Prostate gland (tissue), 2 donors: Measurements from ENCODE around the gene NUP210. TPM values are rescaled to one million over a fixed set of nuclear protein-coding genes. Genes with fewer than 3 reads are reported as not detected.

Source experiments
- DNase-seq: peaks from one replicate; pipeline ENCODE4 v3.0.0-alpha.2; 2019; ENCODE audit warnings: low spot score
- H3K27ac ChIP-seq, 2 donors: fragments of 200-600 bp; sonication (generic); 2 replicates each; pipeline ENCODE4 v1.5.1; 2017 to 2019
- H3K27me3 ChIP-seq: fragments of 200-600 bp; sonication (generic); replicated peaks from 2 replicates; pipeline ENCODE4 v1.5.1; 2019; ENCODE audit not compliant: insufficient read depth
- H3K36me3 ChIP-seq, 2 donors: fragments of 200-600 bp; sonication (generic); 1 replicate in 1 of 2; 2 replicates in 1 of 2; pipeline versions ENCODE4 v1.5.1 to v1.8.1; 2017 to 2019
- H3K4me1 ChIP-seq: fragments of 200-600 bp; sonication (generic); replicated peaks from 2 replicates; pipeline ENCODE4 v1.5.1; 2019
- H3K4me3 ChIP-seq, 2 donors: fragments of 200-600 bp; sonication (generic); 2 replicates each; pipeline ENCODE4 v1.5.1; 2017 to 2019
- H3K9me3 ChIP-seq: fragments of 200-600 bp; sonication (generic); 2 replicates; pipeline ENCODE4 v1.5.1; 2017
- POLR2A ChIP-seq: fragments of 450-650 bp; IDR thresholded peaks from one replicate; pipeline ENCODE4 v1.6.1; 2016; ENCODE audit warnings: antibody characterized with exemption, mild to moderate bottlenecking
- POLR2AphosphoS5 ChIP-seq: sonication (generic); formaldehyde crosslinking; IDR thresholded peaks from one replicate; pipeline ENCODE4 v1.6.1; 2017; ENCODE audit warnings: antibody characterized with exemption
- WGBS: methylation state at CpG from one replicate; pipeline ENCODE4 v1.1.5; 2018; 5-methylcytosine and 5-hydroxymethylcytosine counted together
- intact Hi-C: fragments of 100-400 bp; cut with DNase I; formaldehyde crosslinking; loops from one replicate; pipeline ENCODE4 v1.14.2; 2022
- total RNA-seq, 2 donors: library from RNA; depleted of rRNA; stranded (reverse); fragments of >200 nt; gene quantifications; one replicate each; pipeline ENCODE4 v1.1.0, GENCODE V29; 2016
- TF ChIP-seq, protein P1 (sequence below), 4 experiments: fragments of 200-600 bp in 2 of 4; fragments of 450-650 bp in 2 of 4; sonication (generic) in 2 of 4; IDR thresholded peaks; 1 replicate in 3 of 4; 2 replicates in 1 of 4; pipeline ENCODE4 v1.5.1; 2016 to 2019; ENCODE audit warnings: antibody characterized with exemption in 4 of 4, mild to moderate bottlenecking in 2 of 4, moderate library complexity in 2 of 4

NUP210 gene
- total RNA-seq: 10 to 100 TPM; 10.6 to 31.2 TPM

DNA sequence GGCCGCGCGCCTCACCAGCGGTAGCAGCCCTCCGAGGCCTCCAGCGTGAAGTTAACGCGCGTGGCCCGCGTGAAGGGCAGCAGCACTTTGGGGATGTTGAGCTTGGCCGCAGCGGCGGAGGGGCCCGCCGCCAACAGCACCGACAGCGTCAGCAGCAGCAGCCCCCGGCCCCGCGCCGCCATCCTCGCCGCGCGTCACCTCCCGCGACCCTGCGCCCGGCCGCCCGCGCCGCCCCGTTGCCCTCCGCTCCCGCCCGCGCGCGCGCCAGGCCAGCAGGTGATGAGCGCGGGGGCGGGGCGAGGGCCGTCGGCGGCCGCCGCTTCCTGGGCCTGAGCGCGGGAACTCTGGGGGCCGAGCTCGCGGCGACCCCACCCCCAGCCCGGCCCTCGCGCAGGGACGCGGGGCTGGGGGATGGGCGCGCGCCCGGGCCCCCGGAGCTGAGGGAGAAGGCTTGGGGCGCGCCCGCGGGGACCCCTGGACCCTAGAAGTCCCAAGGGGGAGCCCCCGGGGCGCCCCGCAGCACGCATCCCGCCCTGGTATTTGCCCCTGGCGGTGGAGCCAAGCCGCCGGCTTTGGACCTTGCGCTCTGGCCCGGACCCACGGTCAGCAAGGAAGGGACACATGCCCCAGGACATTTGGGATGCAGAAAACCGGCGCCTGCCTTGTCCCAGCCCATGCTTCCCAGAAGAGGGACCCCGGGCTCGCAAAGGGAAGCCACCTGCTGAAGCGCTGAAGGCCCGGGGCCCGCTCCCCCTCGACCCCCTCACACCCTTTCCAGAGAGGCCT, at the start of gene NUP210:
TSS of gene NUP210 (minus strand) at position 278 of the 786 bp plus-strand sequence. CDS start at position 182, 96 bp downstream.
- H3K27me3 ChIP-seq: no peaks in the 10 kb centered on the region
- no peaks in the 10 kb centered on the region for H3K36me3 ChIP-seq
- peak within 1 kb of the TSS; percentile 49 to 58 for H3K4me3 ChIP-seq
- 8% methylated on average over 33 of the region's 90 CpGs for WGBS
- TF ChIP-seq, protein P1, sequence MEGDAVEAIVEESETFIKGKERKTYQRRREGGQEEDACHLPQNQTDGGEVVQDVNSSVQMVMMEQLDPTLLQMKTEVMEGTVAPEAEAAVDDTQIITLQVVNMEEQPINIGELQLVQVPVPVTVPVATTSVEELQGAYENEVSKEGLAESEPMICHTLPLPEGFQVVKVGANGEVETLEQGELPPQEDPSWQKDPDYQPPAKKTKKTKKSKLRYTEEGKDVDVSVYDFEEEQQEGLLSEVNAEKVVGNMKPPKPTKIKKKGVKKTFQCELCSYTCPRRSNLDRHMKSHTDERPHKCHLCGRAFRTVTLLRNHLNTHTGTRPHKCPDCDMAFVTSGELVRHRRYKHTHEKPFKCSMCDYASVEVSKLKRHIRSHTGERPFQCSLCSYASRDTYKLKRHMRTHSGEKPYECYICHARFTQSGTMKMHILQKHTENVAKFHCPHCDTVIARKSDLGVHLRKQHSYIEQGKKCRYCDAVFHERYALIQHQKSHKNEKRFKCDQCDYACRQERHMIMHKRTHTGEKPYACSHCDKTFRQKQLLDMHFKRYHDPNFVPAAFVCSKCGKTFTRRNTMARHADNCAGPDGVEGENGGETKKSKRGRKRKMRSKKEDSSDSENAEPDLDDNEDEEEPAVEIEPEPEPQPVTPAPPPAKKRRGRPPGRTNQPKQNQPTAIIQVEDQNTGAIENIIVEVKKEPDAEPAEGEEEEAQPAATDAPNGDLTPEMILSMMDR (IDR thresholded peaks at IDR 0.05): no peak
- no peak for TF ChIP-seq POLR2AphosphoS5
- TF ChIP-seq POLR2A: no peak
- peak within 1 kb of the TSS; percentile 35 to 58 for H3K27ac ChIP-seq
- no peak for DNase-seq
- H3K9me3 ChIP-seq: no peaks in the 10 kb centered on the region
- H3K4me1 ChIP-seq: peaks cover 5% of the 10 kb centered on the region
- intact Hi-C loops: no loop called here

DNA sequence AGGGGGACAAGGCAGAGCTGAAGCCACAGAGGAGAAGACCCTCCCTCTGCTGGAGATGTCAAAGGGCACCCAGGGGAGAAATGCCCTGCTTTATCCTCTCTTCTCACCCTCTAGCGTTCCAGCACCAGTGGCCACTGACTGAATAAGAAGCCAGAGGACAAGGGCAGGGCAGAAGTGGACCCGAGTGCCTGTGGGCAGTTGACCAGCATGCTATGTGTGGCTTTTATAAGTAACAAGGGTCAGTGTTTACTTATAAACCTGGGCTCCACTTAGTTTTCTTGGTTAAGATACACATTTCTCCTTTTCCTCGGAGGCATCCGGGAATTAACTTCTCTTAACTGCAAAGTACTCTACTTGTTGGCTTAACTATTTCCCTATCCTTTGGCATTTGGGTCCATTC, 46.7 kb upstream of the NUP210 start:
- no peak overlapping the region for H3K27ac ChIP-seq
- TF ChIP-seq, protein P1 (IDR thresholded peaks at IDR 0.05): no peak
- no peak for TF ChIP-seq POLR2A
- TF ChIP-seq POLR2AphosphoS5: no peak
- no peak overlapping the region for H3K4me3 ChIP-seq
- no peaks in the 10 kb centered on the region for H3K36me3 ChIP-seq
- no peaks in the 10 kb centered on the region for H3K4me1 ChIP-seq
- H3K9me3 ChIP-seq: no peaks in the 10 kb centered on the region
- no peaks in the 10 kb centered on the region for H3K27me3 ChIP-seq
- DNase-seq: no peak
- WGBS: 47% methylated on average over 4 of the region's 4 CpGs
- intact Hi-C loops: no loop called here

DNA sequence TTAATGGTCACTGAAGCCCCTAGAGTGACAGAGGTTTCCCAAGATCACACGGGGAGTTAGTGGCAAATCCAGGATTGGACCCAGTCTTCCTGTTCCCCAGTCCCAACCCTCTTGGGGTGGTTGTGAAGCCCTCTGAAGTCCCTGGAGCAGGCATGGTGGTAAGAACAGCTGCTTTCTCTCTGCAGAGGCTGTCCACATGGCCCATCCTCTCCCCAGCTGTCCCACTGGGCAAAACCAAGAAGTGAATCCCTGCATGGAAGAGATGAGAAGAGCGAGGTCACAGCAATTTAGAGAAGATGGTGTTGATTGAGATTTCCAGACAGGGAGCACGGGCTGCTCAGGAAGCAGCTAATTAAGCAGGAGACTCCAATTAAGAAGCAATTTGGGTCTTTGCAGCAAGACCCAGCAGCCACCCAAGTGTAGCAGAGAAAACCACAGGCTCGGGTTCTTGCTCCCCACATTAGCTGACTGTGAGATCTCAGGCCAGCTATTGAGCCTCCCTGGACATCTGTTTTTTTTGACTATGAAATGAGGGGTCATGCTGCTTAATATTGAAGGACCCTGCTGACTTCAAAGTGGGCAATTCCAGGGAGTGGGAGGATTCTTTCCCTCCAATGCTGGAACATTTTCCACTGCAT, 45.2 kb upstream of the NUP210 start:
- H3K36me3 ChIP-seq: no peaks in the 10 kb centered on the region
- no peaks in the 10 kb centered on the region for H3K9me3 ChIP-seq
- no peak overlapping the region for H3K27ac ChIP-seq
- no peak for DNase-seq
- no peaks in the 10 kb centered on the region for H3K27me3 ChIP-seq
- WGBS: 68% methylated on average over 4 of the region's 4 CpGs
- no peak overlapping the region for H3K4me3 ChIP-seq
- intact Hi-C loops: no loop called here
- H3K4me1 ChIP-seq: no peaks in the 10 kb centered on the region
- TF ChIP-seq POLR2AphosphoS5: no peak
- TF ChIP-seq, protein P1 (IDR thresholded peaks at IDR 0.05): no peak
- TF ChIP-seq POLR2A: no peak

DNA sequence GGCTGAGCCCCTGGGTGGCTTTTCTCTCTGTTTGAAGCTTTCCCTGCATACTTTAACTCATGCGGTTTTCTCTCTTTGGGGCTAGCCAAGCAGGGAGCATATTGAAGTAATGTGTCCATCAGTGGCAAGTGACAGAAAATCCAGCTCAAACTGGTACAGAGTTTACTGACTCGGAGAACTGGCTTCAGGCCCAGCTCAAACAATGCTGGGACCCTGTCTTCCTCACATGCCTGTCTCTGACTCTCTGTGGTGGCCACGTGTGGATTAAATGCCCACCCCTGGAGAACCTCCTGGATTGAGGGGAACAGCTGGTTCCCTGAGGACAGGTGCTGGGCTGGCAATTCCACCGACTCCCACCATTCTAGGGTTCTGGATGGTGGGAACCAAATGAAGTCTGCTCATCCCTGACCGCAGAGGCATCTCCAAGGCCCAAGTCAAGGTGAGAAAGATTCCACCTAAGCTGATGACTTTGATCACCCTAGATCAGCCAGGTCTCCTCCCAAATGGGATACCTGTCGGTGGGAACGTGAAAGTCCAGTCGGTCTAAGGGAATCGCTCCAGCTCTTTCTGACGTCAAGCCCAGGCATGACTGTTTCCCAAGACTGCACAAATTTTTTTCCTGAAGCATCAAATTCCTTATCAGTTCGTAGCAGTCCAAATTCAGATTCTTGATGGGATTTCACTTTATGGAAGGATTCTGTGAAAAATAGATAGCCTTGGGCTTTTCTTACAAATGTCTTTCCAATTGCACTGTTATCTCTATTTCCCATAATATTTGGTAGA, 43.7 kb upstream of the NUP210 start:
- TF ChIP-seq POLR2A (no peak), POLR2AphosphoS5 (no peak)
- Histone ChIP-seq H3K27ac (no peak overlapping the region), H3K27me3 (no peaks in the 10 kb centered on the region), H3K9me3 (no peaks in the 10 kb centered on the region), H3K36me3 (no peaks in the 10 kb centered on the region), H3K4me1 (no peaks in the 10 kb centered on the region), H3K4me3 (no peak overlapping the region)
- 55% methylated on average over 11 of the region's 11 CpGs for WGBS
- intact Hi-C loops: no loop called here
- no peak for DNase-seq

DNA sequence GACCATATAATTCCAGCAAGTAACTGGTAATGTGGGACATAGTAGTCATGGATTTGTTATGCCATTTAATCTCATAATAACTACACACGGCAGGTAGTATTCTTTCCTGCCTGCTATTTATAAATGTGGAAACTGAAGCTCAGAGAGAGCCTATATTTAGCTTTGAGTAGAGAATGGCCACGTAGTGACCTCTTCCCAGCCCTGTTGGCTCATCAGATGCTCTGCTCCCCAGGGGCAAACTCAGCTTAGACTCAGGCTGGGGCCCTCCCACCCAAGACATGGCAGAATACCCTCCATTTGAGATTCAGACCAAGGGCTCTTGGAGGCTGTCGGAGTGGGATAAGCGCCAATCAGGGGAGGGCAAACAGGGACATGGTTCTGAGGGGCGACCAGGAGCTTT, 42.7 kb upstream of the NUP210 start:
- H3K4me3 ChIP-seq: no peak overlapping the region
- no peaks in the 10 kb centered on the region for H3K4me1 ChIP-seq
- no peak for DNase-seq
- H3K36me3 ChIP-seq: no peaks in the 10 kb centered on the region
- TF ChIP-seq POLR2A (no peak), POLR2AphosphoS5 (no peak)
- TF ChIP-seq, protein P1 (IDR thresholded peaks at IDR 0.05): no peak
- intact Hi-C loops: no loop called here
- WGBS: 75% methylated on average over 5 of the region's 5 CpGs
- H3K9me3 ChIP-seq: no peaks in the 10 kb centered on the region
- H3K27me3 ChIP-seq: no peaks in the 10 kb centered on the region
- H3K27ac ChIP-seq: no peak overlapping the region
